Erythroblast (primary cell): Measurements from ENCODE around the gene AARSD1.

Experiments used
- GATA1 ChIP-seq: IDR thresholded peaks from 2 replicates; pipeline ENCODE4 v1.6.1; 2011; ENCODE audit warnings: low read depth, mild to moderate bottlenecking, control low read depth, low read length, moderate library complexity
- POLR2A ChIP-seq: IDR thresholded peaks from 2 replicates; pipeline ENCODE4 v1.6.1; 2011; ENCODE audit warnings: mild to moderate bottlenecking, low read length

- no peak for TF ChIP-seq POLR2A
- TF ChIP-seq GATA1, result no peak
These were observed 39.4 kb downstream of the AARSD1 start for GRCh38 chr17:42924891-42925290.
